ENCODE data around the gene ZDHHC17.

ZDHHC17 gene

GRCh38 chr12:76813972-76814371 is 50.1 kb downstream of the ZDHHC17 start:
- no peaks in the 10 kb centered on the region for H3K27me3 ChIP-seq
- no peaks in the 10 kb centered on the region for H3K9me3 ChIP-seq
- peaks cover 65% of the 10 kb centered on the region for H3K36me3 ChIP-seq
- TF ChIP-seq CTCF (IDR thresholded peaks at IDR 0.05) = no peak
- H3K27ac ChIP-seq = no peak overlapping the region
- H3K4me3 ChIP-seq (ENCODE audit: low read depth in 1 of 2, low read length in 1 of 2) = no peak overlapping the region
- no peaks in the 10 kb centered on the region for H3K4me1 ChIP-seq (ENCODE audit: control insufficient read depth in 1 of 2, insufficient read depth in 1 of 2, low read depth in 1 of 2, low read length in 1 of 2)

- no peak for TF ChIP-seq CTCF (IDR thresholded peaks at IDR 0.05)
Observed at GRCh38 chr12:76820888-76821482, 57.1 kb downstream of the ZDHHC17 start.

GRCh38 chr12:76830436-76830835 is 66.5 kb downstream of the ZDHHC17 start:
- Histone ChIP-seq H3K27me3 (no peaks in the 10 kb centered on the region), H3K36me3 (peaks cover 67% of the 10 kb centered on the region), H3K9me3 (no peaks in the 10 kb centered on the region), H3K4me3 (ENCODE audit: low read depth in 1 of 2, low read length in 1 of 2) (no peak overlapping the region), H3K4me1 (ENCODE audit: control insufficient read depth in 1 of 2, insufficient read depth in 1 of 2, low read depth in 1 of 2, low read length in 1 of 2) (no peaks in the 10 kb centered on the region), H3K27ac (no peak overlapping the region)
- no peak for TF ChIP-seq CTCF (IDR thresholded peaks at IDR 0.05)

More at GRCh38 chr12:76820888-76821482, 57.1 kb downstream of the ZDHHC17 start:
- no peak overlapping the region for H3K27ac ChIP-seq
- no peaks in the 10 kb centered on the region for H3K27me3 ChIP-seq
- H3K36me3 ChIP-seq = peaks cover 42% of the 10 kb centered on the region
- H3K4me1 ChIP-seq (ENCODE audit: control insufficient read depth in 1 of 2, insufficient read depth in 1 of 2, low read depth in 1 of 2, low read length in 1 of 2) = no peaks in the 10 kb centered on the region
- no peak overlapping the region for H3K4me3 ChIP-seq (ENCODE audit: low read depth in 1 of 2, low read length in 1 of 2)
- no peaks in the 10 kb centered on the region for H3K9me3 ChIP-seq

- Histone ChIP-seq H3K4me1 (ENCODE audit: control insufficient read depth in 1 of 2, insufficient read depth in 1 of 2, low read depth in 1 of 2, low read length in 1 of 2) (no peaks in the 10 kb centered on the region), H3K27me3 (no peaks in the 10 kb centered on the region), H3K36me3 (peaks cover 26% of the 10 kb centered on the region), H3K9me3 (no peaks in the 10 kb centered on the region), H3K27ac (no peak overlapping the region), H3K4me3 (ENCODE audit: low read depth in 1 of 2, low read length in 1 of 2) (no peak overlapping the region)
- TF ChIP-seq CTCF (IDR thresholded peaks at IDR 0.05) = no peak
Observed at GRCh38 chr12:76836633-76837032, 72.7 kb downstream of the ZDHHC17 start.

GRCh38 chr12:76847260-76847659 is 83.3 kb downstream of the ZDHHC17 start:
- TF ChIP-seq CTCF (IDR thresholded peaks at IDR 0.05) = no peak
- Histone ChIP-seq H3K9me3 (no peaks in the 10 kb centered on the region), H3K4me1 (ENCODE audit: control insufficient read depth in 1 of 2, insufficient read depth in 1 of 2, low read depth in 1 of 2, low read length in 1 of 2) (no peaks in the 10 kb centered on the region), H3K36me3 (peaks cover 98% of the 10 kb centered on the region), H3K4me3 (ENCODE audit: low read depth in 1 of 2, low read length in 1 of 2) (no peak overlapping the region), H3K27ac (no peak overlapping the region), H3K27me3 (no peaks in the 10 kb centered on the region)
